Body of pancreas (tissue), 4 donors: Measurements from ENCODE around the gene SUMO2.

Experiments
- POLR2A ChIP-seq, 3 donors: fragments of 450-650 bp; IDR thresholded peaks; one replicate each; pipeline ENCODE4 v1.6.1; 2016; ENCODE audit warnings: antibody characterized with exemption in 3 of 3, mild to moderate bottlenecking in 2 of 3
- TF ChIP-seq, protein P1 (sequence below), 7 experiments: fragments of 450-650 bp in 4 of 7; fragments of 200-600 bp in 3 of 7; sonication (generic) in 3 of 7; IDR thresholded peaks; one replicate each; pipeline ENCODE4 v1.5.1; 2016 to 2019; ENCODE audit warnings: antibody characterized with exemption in 7 of 7

- TF ChIP-seq, protein P1, sequence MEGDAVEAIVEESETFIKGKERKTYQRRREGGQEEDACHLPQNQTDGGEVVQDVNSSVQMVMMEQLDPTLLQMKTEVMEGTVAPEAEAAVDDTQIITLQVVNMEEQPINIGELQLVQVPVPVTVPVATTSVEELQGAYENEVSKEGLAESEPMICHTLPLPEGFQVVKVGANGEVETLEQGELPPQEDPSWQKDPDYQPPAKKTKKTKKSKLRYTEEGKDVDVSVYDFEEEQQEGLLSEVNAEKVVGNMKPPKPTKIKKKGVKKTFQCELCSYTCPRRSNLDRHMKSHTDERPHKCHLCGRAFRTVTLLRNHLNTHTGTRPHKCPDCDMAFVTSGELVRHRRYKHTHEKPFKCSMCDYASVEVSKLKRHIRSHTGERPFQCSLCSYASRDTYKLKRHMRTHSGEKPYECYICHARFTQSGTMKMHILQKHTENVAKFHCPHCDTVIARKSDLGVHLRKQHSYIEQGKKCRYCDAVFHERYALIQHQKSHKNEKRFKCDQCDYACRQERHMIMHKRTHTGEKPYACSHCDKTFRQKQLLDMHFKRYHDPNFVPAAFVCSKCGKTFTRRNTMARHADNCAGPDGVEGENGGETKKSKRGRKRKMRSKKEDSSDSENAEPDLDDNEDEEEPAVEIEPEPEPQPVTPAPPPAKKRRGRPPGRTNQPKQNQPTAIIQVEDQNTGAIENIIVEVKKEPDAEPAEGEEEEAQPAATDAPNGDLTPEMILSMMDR (IDR thresholded peaks at IDR 0.05), result no peak
- TF ChIP-seq POLR2A (IDR thresholded peaks at IDR 0.05), result peak; percentile 61 to 87 (median 84)
These were observed 22.5 kb upstream of the SUMO2 start, which contains the start of gene NUP85 for GRCh38 chr17:75205037-75205792.
